NB4 (cell line): ENCODE data around the gene INPP5E.

Experiments used
- DNase-seq: peaks from one replicate; pipeline ENCODE4 v3.0.0; 2010; ENCODE audit warnings: low read depth
- H3K4me3 ChIP-seq: one replicate; pipeline ENCODE4 v1.5.1; 2011; ENCODE audit warnings: mild to moderate bottlenecking, low read depth, low read length, moderate library complexity
- CTCF ChIP-seq: IDR thresholded peaks from one replicate; pipeline ENCODE4 v1.5.1; 2012; ENCODE audit warnings: low read depth, low read length
- MYC ChIP-seq: IDR thresholded peaks from 2 replicates; pipeline ENCODE4 v1.6.1; 2011; ENCODE audit warnings: low read depth, low read length
- POLR2A ChIP-seq: IDR thresholded peaks from 2 replicates; pipeline ENCODE4 v1.6.1; 2011; ENCODE audit warnings: mild to moderate bottlenecking; ENCODE audit not compliant: insufficient read length; ENCODE audit errors: extremely low read depth
- TF ChIP-seq, protein P1 (sequence below): IDR thresholded peaks from 2 replicates; pipeline ENCODE4 v1.6.1; 2011; ENCODE audit warnings: low read depth, low read length

Gene INPP5E

DNA sequence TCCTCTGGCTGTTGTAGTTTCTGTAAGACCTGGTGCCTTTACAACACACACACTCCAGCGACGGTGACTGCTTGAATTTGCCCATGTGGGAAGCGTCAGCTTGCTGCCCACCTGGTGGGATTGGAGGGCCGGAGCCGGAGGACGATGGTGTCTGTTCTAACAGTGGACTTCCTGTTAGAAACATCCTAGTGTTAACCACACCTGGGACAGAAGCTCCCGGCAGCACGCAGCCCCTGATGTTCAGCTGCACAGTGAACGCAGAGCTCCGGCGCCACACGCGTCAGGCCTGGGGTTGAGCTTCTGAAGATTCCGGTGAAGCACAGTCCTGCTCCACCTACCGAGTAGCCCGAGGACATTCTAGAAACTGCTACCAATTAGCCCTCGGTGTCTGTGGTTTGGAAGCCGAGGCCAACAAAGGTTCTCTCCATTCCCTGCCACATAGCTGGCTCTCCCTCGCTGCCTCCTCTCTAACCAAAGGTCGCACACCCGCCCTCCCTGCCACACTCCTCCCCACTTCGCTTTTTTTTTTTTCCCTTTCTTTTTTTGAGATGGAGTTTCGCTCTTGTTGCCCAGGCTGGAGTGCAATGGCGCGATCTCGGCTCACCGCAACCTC, 14.8 kb downstream of the INPP5E start:
- no peak overlapping the region for H3K4me3 ChIP-seq
- TF ChIP-seq POLR2A (no peak), MYC (no peak), CTCF (no peak)
- TF ChIP-seq, protein P1, sequence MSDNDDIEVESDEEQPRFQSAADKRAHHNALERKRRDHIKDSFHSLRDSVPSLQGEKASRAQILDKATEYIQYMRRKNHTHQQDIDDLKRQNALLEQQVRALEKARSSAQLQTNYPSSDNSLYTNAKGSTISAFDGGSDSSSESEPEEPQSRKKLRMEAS: no peak
- DNase-seq: no peak

DNA sequence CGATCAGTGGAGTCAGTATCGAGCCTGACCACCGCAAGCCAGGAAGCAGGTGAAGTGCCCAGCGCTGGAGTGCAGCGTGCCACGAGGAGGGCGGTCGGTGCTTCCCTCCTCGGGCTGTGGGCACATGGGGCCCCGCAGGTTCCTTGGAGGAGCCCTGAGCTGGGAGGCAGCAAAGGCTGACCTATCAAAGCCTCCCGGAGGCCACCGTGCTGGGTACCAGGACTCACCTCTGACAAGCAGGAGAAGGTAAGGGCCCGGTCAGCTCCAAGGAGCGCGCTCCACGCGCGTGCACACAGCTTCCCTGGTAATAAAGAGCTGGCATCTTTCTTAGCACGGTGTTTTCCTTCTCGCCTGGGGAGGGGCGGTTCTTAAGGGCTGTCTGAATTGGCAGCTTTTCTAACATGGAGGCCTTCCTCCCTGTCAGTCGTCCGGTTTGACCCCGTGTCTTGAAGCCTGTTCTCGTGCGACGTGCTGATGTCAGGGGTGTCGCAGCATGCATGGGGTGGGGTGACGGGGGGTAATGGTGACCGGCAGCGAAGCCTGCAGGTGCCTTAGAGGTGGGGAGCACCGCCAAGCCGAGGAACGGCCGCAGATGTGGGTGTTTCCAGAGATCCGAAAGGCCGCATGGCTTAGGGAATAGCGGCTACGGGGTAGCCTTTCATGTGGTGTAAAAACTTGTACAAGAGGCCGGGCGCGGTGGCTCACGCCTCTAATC, 16.1 kb downstream of the INPP5E start:
- H3K4me3 ChIP-seq: no peak overlapping the region
- TF ChIP-seq, protein P1: no peak
- TF ChIP-seq POLR2A (no peak), CTCF (no peak), MYC (no peak)
- no peak for DNase-seq

GRCh38 chr9:136422876-136423275, 16.8 kb downstream of the INPP5E start:
- H3K4me3 ChIP-seq: no peak overlapping the region
- DNase-seq: no peak
- TF ChIP-seq, protein P1: no peak
- no peak for TF ChIP-seq POLR2A
- TF ChIP-seq MYC: no peak
- no peak for TF ChIP-seq CTCF

GRCh38 chr9:136421791-136422190, 17.9 kb downstream of the INPP5E start:
- DNase-seq: no peak
- no peak overlapping the region for H3K4me3 ChIP-seq
- no peak for TF ChIP-seq POLR2A
- TF ChIP-seq CTCF: no peak
- no peak for TF ChIP-seq MYC

- H3K4me3 ChIP-seq: no peak overlapping the region
- DNase-seq: no peak
- TF ChIP-seq MYC (no peak), POLR2A (no peak), CTCF (no peak)
- TF ChIP-seq, protein P1: no peak
Observed at GRCh38 chr9:136419092-136419420, 20.6 kb downstream of the INPP5E start.
